Vagina (tissue), 2 donors: ENCODE results near the gene ZNF771.

Experiments used
- POLR2A ChIP-seq, 2 donors: fragments of 450-650 bp; IDR thresholded peaks; one replicate each; pipeline ENCODE4 v1.6.1; 2017; ENCODE audit warnings: antibody characterized with exemption in 2 of 2, mild to moderate bottlenecking in 2 of 2, moderate library complexity in 2 of 2
- POLR2AphosphoS5 ChIP-seq, 2 donors: sonication (generic); formaldehyde crosslinking; IDR thresholded peaks; one replicate each; pipeline ENCODE4 v1.9.0; 2017; ENCODE audit warnings: antibody characterized with exemption in 2 of 2, mild to moderate bottlenecking in 2 of 2, low read depth in 1 of 2; ENCODE audit not compliant: insufficient read depth in 1 of 2
- TF ChIP-seq, protein P1 (sequence below), 3 experiments: fragments of 450-650 bp in 2 of 3; fragments of 200-600 bp in 1 of 3; sonication (generic) in 1 of 3; IDR thresholded peaks; one replicate each; pipeline ENCODE4 v1.5.1; 2017 to 2019; ENCODE audit warnings: antibody characterized with exemption in 3 of 3, mild to moderate bottlenecking in 2 of 3, moderate library complexity in 2 of 3

DNA sequence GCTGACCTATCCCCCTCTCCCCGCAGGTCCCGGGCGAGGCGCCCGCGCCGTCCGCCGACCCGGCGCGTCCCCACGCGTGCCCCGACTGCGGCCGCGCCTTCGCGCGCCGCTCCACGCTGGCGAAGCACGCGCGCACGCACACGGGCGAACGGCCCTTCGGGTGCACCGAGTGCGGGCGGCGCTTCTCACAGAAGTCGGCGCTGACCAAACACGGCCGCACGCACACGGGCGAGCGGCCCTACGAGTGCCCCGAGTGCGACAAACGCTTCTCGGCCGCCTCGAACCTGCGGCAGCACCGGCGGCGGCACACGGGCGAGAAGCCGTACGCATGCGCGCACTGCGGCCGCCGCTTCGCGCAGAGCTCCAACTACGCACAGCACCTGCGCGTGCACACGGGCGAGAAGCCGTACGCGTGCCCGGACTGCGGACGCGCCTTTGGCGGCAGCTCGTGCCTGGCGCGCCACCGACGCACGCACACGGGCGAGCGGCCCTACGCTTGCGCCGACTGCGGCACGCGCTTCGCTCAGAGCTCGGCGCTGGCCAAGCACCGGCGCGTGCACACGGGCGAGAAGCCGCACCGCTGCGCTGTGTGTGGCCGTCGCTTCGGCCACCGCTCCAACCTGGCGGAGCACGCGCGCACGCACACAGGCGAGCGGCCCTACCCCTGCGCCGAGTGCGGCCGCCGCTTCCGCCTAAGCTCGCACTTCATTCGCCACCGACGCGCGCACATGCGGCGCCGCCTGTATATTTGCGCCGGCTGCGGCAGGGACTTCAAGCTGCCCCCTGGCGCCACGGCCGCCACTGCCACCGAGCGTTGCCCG lies 10.3 kb downstream of the ZNF771 start:
- TF ChIP-seq POLR2A (IDR thresholded peaks at IDR 0.05) (no peak), POLR2AphosphoS5 (IDR thresholded peaks at IDR 0.05; ENCODE audit: insufficient read depth in 1 of 2, low read depth in 1 of 2) (peak in 1 of 2 donors; percentile 17)
- TF ChIP-seq, protein P1, sequence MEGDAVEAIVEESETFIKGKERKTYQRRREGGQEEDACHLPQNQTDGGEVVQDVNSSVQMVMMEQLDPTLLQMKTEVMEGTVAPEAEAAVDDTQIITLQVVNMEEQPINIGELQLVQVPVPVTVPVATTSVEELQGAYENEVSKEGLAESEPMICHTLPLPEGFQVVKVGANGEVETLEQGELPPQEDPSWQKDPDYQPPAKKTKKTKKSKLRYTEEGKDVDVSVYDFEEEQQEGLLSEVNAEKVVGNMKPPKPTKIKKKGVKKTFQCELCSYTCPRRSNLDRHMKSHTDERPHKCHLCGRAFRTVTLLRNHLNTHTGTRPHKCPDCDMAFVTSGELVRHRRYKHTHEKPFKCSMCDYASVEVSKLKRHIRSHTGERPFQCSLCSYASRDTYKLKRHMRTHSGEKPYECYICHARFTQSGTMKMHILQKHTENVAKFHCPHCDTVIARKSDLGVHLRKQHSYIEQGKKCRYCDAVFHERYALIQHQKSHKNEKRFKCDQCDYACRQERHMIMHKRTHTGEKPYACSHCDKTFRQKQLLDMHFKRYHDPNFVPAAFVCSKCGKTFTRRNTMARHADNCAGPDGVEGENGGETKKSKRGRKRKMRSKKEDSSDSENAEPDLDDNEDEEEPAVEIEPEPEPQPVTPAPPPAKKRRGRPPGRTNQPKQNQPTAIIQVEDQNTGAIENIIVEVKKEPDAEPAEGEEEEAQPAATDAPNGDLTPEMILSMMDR (IDR thresholded peaks at IDR 0.05) = no peak
